Uterus (tissue), 2 donors: ENCODE data around the gene PRDM10.

ENCODE experiments used
- CTCF ChIP-seq, 4 experiments: fragments of 200-600 bp in 2 of 4; fragments of 450-650 bp in 2 of 4; sonication (generic) in 2 of 4; IDR thresholded peaks; one replicate each; pipeline ENCODE4 v1.5.1; 2016 to 2019; ENCODE audit warnings: antibody characterized with exemption in 4 of 4, mild to moderate bottlenecking in 2 of 4, moderate library complexity in 1 of 4
- POLR2A ChIP-seq, 2 donors: fragments of 450-650 bp; IDR thresholded peaks; one replicate each; pipeline ENCODE4 v1.6.1; 2016; ENCODE audit warnings: antibody characterized with exemption in 2 of 2, mild to moderate bottlenecking in 1 of 2, moderate library complexity in 1 of 2

DNA sequence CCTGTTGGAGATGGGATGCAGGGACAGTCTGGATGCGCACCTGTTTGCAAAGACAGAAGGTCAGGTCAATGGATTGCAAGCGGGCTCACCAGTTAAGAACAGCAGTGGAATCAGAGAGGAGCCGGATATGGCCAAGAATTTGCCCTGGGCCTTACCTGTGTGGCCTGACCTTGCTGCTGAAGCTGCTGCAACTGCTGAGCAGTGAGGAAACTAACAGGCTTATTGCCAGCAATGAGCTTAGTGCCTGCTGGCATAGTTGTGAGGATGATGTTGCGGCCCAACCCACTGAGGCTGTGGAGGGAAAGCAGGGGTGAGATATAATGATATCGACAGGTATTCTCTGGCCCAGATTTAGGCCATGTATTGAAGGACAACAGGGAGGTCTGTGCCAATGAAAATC is 137.8 kb downstream of the PRDM10 start:
- TF ChIP-seq CTCF (IDR thresholded peaks at IDR 0.05) (no peak), POLR2A (IDR thresholded peaks at IDR 0.05) (no peak)
